B cell (primary cell): ENCODE results near the gene COL1A1. TPM values are rescaled to one million over a fixed set of nuclear protein-coding genes. Genes with fewer than 3 reads are reported as not detected.

ENCODE experiments used
- ATAC-seq: fragments of 200-7000 bp; cut with Tn5 transposase; one replicate; pipeline ENCODE4 v1.10.0; 2021; ENCODE audit warnings: low read depth, mild to moderate bottlenecking, moderate number of reproducible peaks, moderate library complexity
- CTCF ChIA-PET: fragments of 350-600 bp; sonication (Branson Sonifier 250); formaldehyde crosslinking; loops from one replicate; lab custom pipeline; 2021; ENCODE audit warnings: antibody characterized with exemption, inconsistent platforms; lab: Charles Lee
- POLR2A ChIA-PET: fragments of 350-600 bp; sonication (Branson Sonifier 250); formaldehyde crosslinking; loops from one replicate; lab custom pipeline; 2021; ENCODE audit warnings: antibody characterized with exemption; lab: Charles Lee
- DNase-seq: peaks from one replicate; pipeline ENCODE4 v3.0.0; 2013
- H2AFZ ChIP-seq: 2 replicates; pipeline ENCODE4 v1.6.1; 2012; ENCODE audit warnings: mild to moderate bottlenecking, low read depth, low read length; ENCODE audit not compliant: insufficient read depth, poor library complexity, severe bottlenecking
- H3K27ac ChIP-seq, 2 donors: 1 replicate in 1 of 2; 2 replicates in 1 of 2; pipeline ENCODE4 v1.5.1; 2012 to 2013; ENCODE audit warnings: low read length in 2 of 2, mild to moderate bottlenecking in 2 of 2, moderate library complexity in 1 of 2
- H3K27me3 ChIP-seq, 4 experiments: fragments of 200-600 bp in 1 of 4; sonication (generic) in 1 of 4; replicated peaks in 1 of 4; 1 replicate in 2 of 4; 2 replicates in 2 of 4; pipeline versions ENCODE4 v1.6.1 to v1.7.0; 2013 to 2016; ENCODE audit warnings: low read length in 3 of 4, mild to moderate bottlenecking in 2 of 4, mixed read lengths in 1 of 4, moderate library complexity in 1 of 4; ENCODE audit not compliant: insufficient read depth in 4 of 4, control insufficient read depth in 3 of 4; ENCODE audit errors: control extremely low read depth in 1 of 4
- H3K36me3 ChIP-seq, 2 experiments: replicated peaks in 1 of 2; 1 replicate in 1 of 2; 2 replicates in 1 of 2; pipeline versions ENCODE4 v1.6.1 to v1.7.1; 2013; ENCODE audit warnings: low read length in 1 of 2; ENCODE audit not compliant: insufficient read depth in 2 of 2, control insufficient read depth in 1 of 2; ENCODE audit errors: control extremely low read depth in 1 of 2, extremely low read depth in 1 of 2
- H3K4me1 ChIP-seq, 2 donors: fragments of 200-600 bp in 1 of 2; sonication (generic) in 1 of 2; 1 replicate in 1 of 2; 2 replicates in 1 of 2; pipeline versions ENCODE4 v1.5.1 to v1.6.1; 2013 to 2017; ENCODE audit warnings: low read length in 2 of 2; ENCODE audit not compliant: control insufficient read depth in 2 of 2, insufficient read depth in 2 of 2
- H3K4me2 ChIP-seq: replicated peaks from 2 replicates; pipeline ENCODE3; 2012; ENCODE audit warnings: mild to moderate bottlenecking, low read depth, low read length; ENCODE audit not compliant: poor library complexity, severe bottlenecking
- H3K4me3 ChIP-seq, 5 experiments: fragments of 200-600 bp in 1 of 5; sonication (generic) in 1 of 5; 1 replicate in 3 of 5; 2 replicates in 2 of 5; pipeline versions ENCODE4 v1.5.1 to v1.7.0; 2011 to 2016; ENCODE audit warnings: low read length in 4 of 5, mild to moderate bottlenecking in 4 of 5, low read depth in 2 of 5, control low read depth in 1 of 5, moderate library complexity in 1 of 5; ENCODE audit not compliant: insufficient read depth in 1 of 5; ENCODE audit errors: control extremely low read depth in 1 of 5, extremely low read depth in 1 of 5
- H3K79me2 ChIP-seq: fragments of 200-600 bp; sonication (generic); one replicate; pipeline ENCODE4 v1.6.0; 2016; ENCODE audit warnings: low read length; ENCODE audit not compliant: control insufficient read depth, insufficient read depth
- H3K9ac ChIP-seq: fragments of 200-600 bp; sonication (generic); 2 replicates; pipeline ENCODE4 v1.6.1; 2017; ENCODE audit warnings: mild to moderate bottlenecking, low read length, moderate library complexity
- H3K9me3 ChIP-seq, 3 donors: one replicate each; pipeline versions ENCODE4 v1.6.1 to v1.7.1; 2013; ENCODE audit warnings: low read length in 2 of 3; ENCODE audit not compliant: control insufficient read depth in 2 of 3, insufficient read depth in 1 of 3; ENCODE audit errors: control extremely low read depth in 1 of 3
- H4K20me1 ChIP-seq: 2 replicates; pipeline ENCODE4 v1.6.0; 2012; ENCODE audit warnings: mild to moderate bottlenecking, low read length; ENCODE audit not compliant: insufficient read depth, control insufficient read depth, poor library complexity, severe bottlenecking
- H3K27ac Mint-ChIP-seq: one replicate; pipeline ENCODE4 v1.8.0; 2021; ENCODE audit warnings: mixed read lengths
- H3K27me3 Mint-ChIP-seq: one replicate; pipeline ENCODE4 v1.8.0; 2021; ENCODE audit warnings: mixed read lengths
- H3K4me1 Mint-ChIP-seq: one replicate; pipeline ENCODE4 v1.8.0; 2021; ENCODE audit warnings: mixed read lengths
- H3K4me3 Mint-ChIP-seq: one replicate; pipeline ENCODE4 v1.8.0; 2021; ENCODE audit warnings: mixed read lengths
- H3K9me3 Mint-ChIP-seq: one replicate; pipeline ENCODE4 v1.8.0; 2022; ENCODE audit warnings: mixed read lengths; ENCODE audit not compliant: insufficient read depth
- EZH2 ChIP-seq: IDR thresholded peaks from 2 replicates; pipeline ENCODE4 v1.6.1; 2012; ENCODE audit warnings: borderline replicate concordance, low read depth, mild to moderate bottlenecking, moderate library complexity, low read length; ENCODE audit not compliant: insufficient read depth, poor library complexity, severe bottlenecking
- WGBS: methylation state at CpG from one replicate; pipeline ENCODE4 v1.1.5; 2013; ENCODE audit warnings: missing lambda C conversion rate; ENCODE audit not compliant: insufficient coverage; 5-methylcytosine and 5-hydroxymethylcytosine counted together
- intact Hi-C: fragments of 100-400 bp; cut with micrococcal nuclease; formaldehyde crosslinking; loops from one replicate; pipeline ENCODE4 v1.10.0; 2022
- polyA plus RNA-seq: library from polyadenylated mRNA; depleted of rRNA; stranded (reverse); fragments of >200 nt; gene quantifications from 2 replicates; pipeline ENCODE4 v1.2.3, GENCODE V29; 2012
- total RNA-seq, 2 donors: library from RNA; stranded (reverse); fragments of 120-200 nt in 1 of 2; gene quantifications; 1 replicate in 1 of 2; 2 replicates in 1 of 2; pipeline versions ENCODE4 v1.2.3 to v1.2.4, GENCODE V29; 2013 to 2022
- TF ChIP-seq, protein P1 (sequence below): fragments of 200-600 bp; IDR thresholded peaks from one replicate; pipeline ENCODE4 v1.8.0; 2022; ENCODE audit warnings: antibody characterized with exemption, mild to moderate bottlenecking

COL1A1 gene
- total and polyA plus RNA-seq, 2 donors (not counting 1 experiment from before 2014, with no cell fraction given), result 0.66 to 9.1 TPM

DNA sequence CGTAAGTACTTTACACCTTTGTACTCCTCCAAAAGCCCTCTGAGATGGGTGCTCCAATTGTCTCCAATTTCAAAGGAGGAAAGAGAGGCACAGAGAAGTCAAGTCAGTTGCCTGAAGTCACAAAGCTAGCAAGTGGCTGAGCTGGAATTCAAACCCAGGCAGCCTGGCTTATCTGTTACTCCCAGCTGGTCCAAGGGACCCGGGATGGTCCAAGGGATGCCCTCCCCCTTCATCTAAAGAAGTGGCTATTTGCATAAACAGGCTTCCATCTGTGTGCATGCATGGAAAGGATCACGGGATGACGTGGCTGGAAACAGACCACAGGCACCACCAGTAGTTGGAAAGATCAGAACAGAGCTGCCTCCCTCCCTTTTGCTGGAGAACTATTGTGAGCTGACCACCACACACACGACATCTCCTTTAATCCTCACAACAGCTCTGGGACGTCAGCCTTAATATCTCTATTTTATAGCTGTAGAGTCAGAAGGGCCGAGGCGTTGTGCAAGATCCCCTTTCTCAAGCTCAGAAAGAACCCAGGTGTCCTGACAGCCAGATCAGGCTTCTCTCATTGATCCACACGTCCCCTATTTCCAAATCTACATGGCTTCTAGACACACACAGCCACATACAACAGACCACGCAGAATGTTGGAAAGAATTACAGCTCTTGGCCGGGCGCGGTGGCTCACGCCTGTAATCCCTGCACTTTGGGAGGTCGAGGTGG is 10.9 kb upstream of the COL1A1 start:
- H3K4me2 ChIP-seq, result no peak overlapping the region
- DNase-seq, result no peak

More for the DNA sequence above, 10.9 kb upstream of the COL1A1 start:
- TF ChIP-seq EZH2, result no peak
- TF ChIP-seq, protein P1, sequence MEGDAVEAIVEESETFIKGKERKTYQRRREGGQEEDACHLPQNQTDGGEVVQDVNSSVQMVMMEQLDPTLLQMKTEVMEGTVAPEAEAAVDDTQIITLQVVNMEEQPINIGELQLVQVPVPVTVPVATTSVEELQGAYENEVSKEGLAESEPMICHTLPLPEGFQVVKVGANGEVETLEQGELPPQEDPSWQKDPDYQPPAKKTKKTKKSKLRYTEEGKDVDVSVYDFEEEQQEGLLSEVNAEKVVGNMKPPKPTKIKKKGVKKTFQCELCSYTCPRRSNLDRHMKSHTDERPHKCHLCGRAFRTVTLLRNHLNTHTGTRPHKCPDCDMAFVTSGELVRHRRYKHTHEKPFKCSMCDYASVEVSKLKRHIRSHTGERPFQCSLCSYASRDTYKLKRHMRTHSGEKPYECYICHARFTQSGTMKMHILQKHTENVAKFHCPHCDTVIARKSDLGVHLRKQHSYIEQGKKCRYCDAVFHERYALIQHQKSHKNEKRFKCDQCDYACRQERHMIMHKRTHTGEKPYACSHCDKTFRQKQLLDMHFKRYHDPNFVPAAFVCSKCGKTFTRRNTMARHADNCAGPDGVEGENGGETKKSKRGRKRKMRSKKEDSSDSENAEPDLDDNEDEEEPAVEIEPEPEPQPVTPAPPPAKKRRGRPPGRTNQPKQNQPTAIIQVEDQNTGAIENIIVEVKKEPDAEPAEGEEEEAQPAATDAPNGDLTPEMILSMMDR, result no peak
- peaks cover 0 to 19% (median 7%) of the 10 kb centered on the region in 4 experiments for H3K27me3 ChIP-seq
- intact Hi-C loops, result no loop called here
- no peak overlapping the region for H3K9ac ChIP-seq
- peaks cover 33% of the 10 kb centered on the region for H3K27me3 Mint-ChIP-seq
- H3K36me3 ChIP-seq, result no peaks in the 10 kb centered on the region
- POLR2A ChIA-PET, result no interaction called here
- H2AFZ ChIP-seq, result no peak overlapping the region
- no peaks in the 10 kb centered on the region for H3K9me3 Mint-ChIP-seq
- H3K79me2 ChIP-seq, result no peaks in the 10 kb centered on the region
- H3K4me1 ChIP-seq, result peaks cover 8% of the 10 kb centered on the region in 2 donors
- CTCF ChIA-PET, result interaction anchor here (1.0 to 6.9 kb wide), 6 partner anchors 9 to 86 kb away, joined by 3 to 65 read pairs (median 7); partner anchors contain the start of gene COL1A1
- no peak overlapping the region for H3K27ac Mint-ChIP-seq
- no peak overlapping the region for H3K4me3 Mint-ChIP-seq
- H3K4me3 ChIP-seq, result no peak overlapping the region
- H4K20me1 ChIP-seq, result no peaks in the 10 kb centered on the region
- no peak overlapping the region for H3K27ac ChIP-seq
- ATAC-seq, result no peak
- H3K9me3 ChIP-seq, result peaks cover 0 to 3% (median 0%) of the 10 kb centered on the region in 3 donors
- peaks cover 11% of the 10 kb centered on the region for H3K4me1 Mint-ChIP-seq
- 67% methylated on average over 7 of the region's 15 CpGs for WGBS
